Kidney epithelial cell (primary cell): ENCODE data around the gene KRT34. TPM values are rescaled to one million over a fixed set of nuclear protein-coding genes. Genes with fewer than 3 reads are reported as not detected.

Experiments
- DNase-seq: peaks from one replicate; pipeline ENCODE4 v3.0.0-alpha.2; 2010; ENCODE audit warnings: low read depth
- H3K27me3 ChIP-seq: 2 replicates; pipeline ENCODE4 v1.6.0; 2011; ENCODE audit warnings: low read length; ENCODE audit not compliant: control insufficient read depth, insufficient read depth
- H3K36me3 ChIP-seq: 2 replicates; pipeline ENCODE4 v1.5.1; 2011; ENCODE audit warnings: low read length; ENCODE audit not compliant: control insufficient read depth, insufficient read depth
- H3K4me3 ChIP-seq: 2 replicates; pipeline ENCODE4 v1.5.1; 2011; ENCODE audit warnings: low read depth, mild to moderate bottlenecking, control low read depth, low read length
- total RNA-seq: library from RNA; depleted of rRNA; stranded (reverse); fragments of >200 nt; gene quantifications from 2 replicates; pipeline ENCODE4 v1.2.3, GENCODE V29; 2015
- TF ChIP-seq, protein P1 (sequence below): IDR thresholded peaks from 2 replicates; pipeline ENCODE4 v1.5.1; 2011; ENCODE audit warnings: mild to moderate bottlenecking, moderate library complexity, low read length, control low read depth, inconsistent platforms; ENCODE audit not compliant: insufficient read depth, poor library complexity, severe bottlenecking

Gene KRT34
- total RNA-seq, 1 donor from 2014 or later, result 5.5 TPM

DNA sequence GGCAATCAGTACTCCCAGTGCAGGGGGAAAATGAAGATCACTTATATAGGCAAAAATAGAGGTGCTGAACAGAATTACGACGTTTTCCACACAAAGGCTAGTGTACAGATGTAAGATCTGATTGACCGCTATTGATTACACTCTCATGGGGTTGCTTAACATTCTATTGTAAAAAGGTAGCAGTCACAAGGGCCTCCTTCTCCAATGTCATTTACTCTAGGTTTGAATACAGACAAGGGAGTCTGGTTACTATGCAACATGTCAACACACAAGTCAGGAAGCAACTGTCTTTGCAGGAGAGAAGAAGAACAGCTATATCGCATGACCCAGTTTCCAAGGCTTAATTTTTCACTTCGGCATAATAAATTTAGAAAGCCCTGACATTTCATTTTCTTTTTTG lies 34.4 kb upstream of the KRT34 start:
- no peak for DNase-seq
- Histone ChIP-seq H3K4me3 (no peak overlapping the region), H3K36me3 (no peaks in the 10 kb centered on the region), H3K27me3 (no peaks in the 10 kb centered on the region)
- TF ChIP-seq, protein P1, sequence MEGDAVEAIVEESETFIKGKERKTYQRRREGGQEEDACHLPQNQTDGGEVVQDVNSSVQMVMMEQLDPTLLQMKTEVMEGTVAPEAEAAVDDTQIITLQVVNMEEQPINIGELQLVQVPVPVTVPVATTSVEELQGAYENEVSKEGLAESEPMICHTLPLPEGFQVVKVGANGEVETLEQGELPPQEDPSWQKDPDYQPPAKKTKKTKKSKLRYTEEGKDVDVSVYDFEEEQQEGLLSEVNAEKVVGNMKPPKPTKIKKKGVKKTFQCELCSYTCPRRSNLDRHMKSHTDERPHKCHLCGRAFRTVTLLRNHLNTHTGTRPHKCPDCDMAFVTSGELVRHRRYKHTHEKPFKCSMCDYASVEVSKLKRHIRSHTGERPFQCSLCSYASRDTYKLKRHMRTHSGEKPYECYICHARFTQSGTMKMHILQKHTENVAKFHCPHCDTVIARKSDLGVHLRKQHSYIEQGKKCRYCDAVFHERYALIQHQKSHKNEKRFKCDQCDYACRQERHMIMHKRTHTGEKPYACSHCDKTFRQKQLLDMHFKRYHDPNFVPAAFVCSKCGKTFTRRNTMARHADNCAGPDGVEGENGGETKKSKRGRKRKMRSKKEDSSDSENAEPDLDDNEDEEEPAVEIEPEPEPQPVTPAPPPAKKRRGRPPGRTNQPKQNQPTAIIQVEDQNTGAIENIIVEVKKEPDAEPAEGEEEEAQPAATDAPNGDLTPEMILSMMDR, result no peak

DNA sequence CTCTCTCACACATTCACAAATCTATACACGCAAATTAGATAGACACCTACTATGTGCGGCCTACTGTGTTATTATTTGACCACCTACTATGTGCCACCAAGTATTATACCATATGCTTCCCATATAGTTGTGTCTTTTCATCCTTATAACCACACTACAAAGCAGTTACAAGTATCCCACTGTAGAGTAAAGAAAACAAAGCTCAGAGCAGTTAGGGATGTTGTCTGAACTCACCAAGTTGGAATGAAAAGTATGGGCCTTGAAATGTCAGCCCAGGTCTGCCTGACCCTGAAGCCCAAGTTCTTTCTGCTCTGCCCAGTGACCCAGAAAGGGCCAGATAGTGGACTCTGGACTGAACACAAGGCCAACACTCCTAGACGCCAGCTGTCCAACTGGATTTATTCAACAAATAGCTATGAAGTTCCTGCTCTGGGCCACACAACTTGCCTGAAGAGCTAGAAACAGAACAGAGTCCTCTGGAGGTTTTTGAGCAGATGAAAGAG lies 33.8 kb upstream of the KRT34 start:
- DNase-seq, result peak; percentile 48
- Histone ChIP-seq H3K36me3 (no peaks in the 10 kb centered on the region), H3K4me3 (no peak overlapping the region), H3K27me3 (no peaks in the 10 kb centered on the region)
- TF ChIP-seq, protein P1, result no peak

DNA sequence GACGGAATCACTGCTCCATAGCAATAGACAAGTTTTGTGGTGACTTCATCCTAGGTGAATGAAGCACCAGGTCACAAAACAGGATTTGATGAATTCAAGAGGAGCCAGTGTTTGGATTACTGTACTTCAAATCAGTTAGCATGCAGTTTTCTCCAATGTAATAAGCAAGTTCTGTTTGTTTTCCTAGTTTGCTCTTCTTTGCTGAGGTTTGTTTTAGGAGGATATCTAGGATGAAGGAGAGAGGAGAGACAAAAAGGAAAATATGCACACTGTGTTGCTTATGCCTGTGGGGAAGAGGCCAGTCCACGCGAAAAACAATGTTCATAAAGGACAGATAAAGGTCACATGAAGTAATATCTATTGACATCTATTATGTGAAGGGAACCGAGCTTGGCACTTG lies 33.3 kb upstream of the KRT34 start:
- TF ChIP-seq, protein P1, result no peak
- Histone ChIP-seq H3K36me3 (no peaks in the 10 kb centered on the region), H3K27me3 (no peaks in the 10 kb centered on the region), H3K4me3 (no peak overlapping the region)
- no peak for DNase-seq

DNA sequence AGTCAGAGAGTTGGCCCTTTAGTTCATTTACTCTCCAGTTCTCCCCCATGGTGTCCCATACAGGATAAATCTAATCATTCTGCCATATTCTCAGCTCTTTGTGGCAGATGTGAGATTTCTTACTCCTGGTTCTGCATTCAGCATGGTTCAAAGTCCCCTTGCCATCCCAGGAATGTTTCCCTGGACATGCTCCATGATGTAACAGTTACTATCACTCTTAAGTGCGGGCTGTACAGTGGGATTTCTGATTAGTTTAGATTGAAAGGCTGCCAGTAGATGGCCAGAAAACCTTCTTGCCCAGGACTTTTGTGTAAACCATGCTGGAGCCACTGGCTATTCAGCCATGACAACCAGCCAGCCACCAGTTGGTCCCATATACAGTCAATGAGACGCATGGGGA lies 31.9 kb upstream of the KRT34 start:
- no peak overlapping the region for H3K4me3 ChIP-seq
- H3K36me3 ChIP-seq, result no peaks in the 10 kb centered on the region
- no peaks in the 10 kb centered on the region for H3K27me3 ChIP-seq
- no peak for DNase-seq
- TF ChIP-seq, protein P1, result no peak

DNA sequence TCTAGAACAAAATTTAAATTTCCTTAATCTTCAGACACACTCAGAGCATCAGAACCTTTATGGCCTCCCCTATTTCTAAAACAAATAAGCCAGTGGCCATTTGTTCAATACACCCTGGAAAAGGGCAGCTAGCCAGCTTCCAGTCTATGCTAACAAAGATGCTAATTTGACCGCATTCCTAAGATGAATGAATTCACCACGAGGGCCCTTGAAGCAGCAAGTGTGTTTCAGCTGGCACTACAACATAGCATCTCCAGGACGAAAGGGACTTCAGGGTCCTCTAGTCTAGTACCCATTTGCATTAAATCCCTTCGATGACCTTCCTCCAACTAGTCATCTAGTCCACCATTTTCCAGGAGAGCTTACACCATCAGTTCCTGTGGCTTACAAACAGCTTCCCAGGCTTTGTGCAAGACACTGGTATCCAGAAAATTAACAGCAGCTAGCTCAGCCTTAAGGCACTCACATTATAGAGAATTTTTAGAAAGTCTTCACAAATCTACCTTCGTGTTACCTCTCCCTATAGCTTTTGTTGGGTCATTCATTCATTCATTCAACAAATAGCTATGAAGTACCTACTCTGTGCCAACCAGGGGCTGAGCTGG lies 31.3 kb upstream of the KRT34 start:
- Histone ChIP-seq H3K36me3 (no peaks in the 10 kb centered on the region), H3K4me3 (no peak overlapping the region), H3K27me3 (no peaks in the 10 kb centered on the region)
- no peak for DNase-seq
- TF ChIP-seq, protein P1, result no peak
